Measurements from ENCODE around the gene TKT. TPM values are rescaled to one million over a fixed set of nuclear protein-coding genes. Genes with fewer than 3 reads are reported as not detected.

TKT gene
- total and polyA plus RNA-seq, 4 donors: 351 to 498 (median 456) TPM

DNA sequence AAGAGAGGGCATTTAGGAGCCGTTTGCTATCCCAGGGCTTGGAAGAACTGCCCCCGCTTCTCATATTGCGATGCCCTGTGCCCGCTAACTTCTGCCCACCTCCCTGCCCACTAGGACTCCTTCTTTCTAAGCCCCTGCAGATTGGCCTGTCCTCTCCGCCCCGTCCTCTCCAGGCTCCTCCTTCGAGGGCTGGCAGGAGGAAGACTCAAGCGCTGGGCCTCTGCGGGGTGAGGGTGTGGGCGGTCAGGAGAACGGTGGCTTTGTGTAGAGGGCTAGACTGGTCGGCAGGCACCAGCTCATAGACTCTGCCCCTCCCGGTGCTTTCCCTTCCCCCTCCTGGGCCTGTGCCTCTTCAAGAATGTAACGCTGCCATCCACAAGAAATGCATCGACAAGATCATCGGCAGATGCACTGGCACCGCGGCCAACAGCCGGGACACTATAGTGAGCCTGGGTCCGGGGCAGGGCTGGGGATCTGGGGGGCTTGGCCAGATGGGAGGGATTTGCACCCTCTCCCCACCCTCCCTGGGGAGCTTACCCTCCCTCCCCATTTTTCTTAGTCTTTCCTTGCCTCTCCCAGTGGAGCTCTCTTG is 73.0 kb downstream of the TKT start:
- Histone ChIP-seq H3K27ac (ENCODE audit: low read depth in 1 of 2, low read length in 1 of 2) (no peak overlapping the region), H3K9me3 (ENCODE audit: control insufficient read depth in 4 of 4, insufficient read depth in 3 of 4, low read length in 3 of 4) (no peaks in the 10 kb centered on the region), H3K27me3 (ENCODE audit: control insufficient read depth in 3 of 3, insufficient read depth in 3 of 3, low read length in 2 of 3) (no peaks in the 10 kb centered on the region), H3K36me3 (ENCODE audit: control insufficient read depth in 4 of 4, insufficient read depth in 4 of 4, low read length in 4 of 4) (peaks cover 0 to 77% (median 14%) of the 10 kb centered on the region in 4 donors), H3K9ac (ENCODE audit: insufficient read depth in 1 of 2, low read length in 2 of 2) (no peak overlapping the region), H3K4me1 (ENCODE audit: control insufficient read depth in 5 of 5, insufficient read depth in 5 of 5, low read length in 5 of 5) (peaks cover 0 to 4% (median 0%) of the 10 kb centered on the region in 5 donors), H3K4me3 (no peak overlapping the region)
- DNase-seq: no peak
- TF ChIP-seq, protein P1, sequence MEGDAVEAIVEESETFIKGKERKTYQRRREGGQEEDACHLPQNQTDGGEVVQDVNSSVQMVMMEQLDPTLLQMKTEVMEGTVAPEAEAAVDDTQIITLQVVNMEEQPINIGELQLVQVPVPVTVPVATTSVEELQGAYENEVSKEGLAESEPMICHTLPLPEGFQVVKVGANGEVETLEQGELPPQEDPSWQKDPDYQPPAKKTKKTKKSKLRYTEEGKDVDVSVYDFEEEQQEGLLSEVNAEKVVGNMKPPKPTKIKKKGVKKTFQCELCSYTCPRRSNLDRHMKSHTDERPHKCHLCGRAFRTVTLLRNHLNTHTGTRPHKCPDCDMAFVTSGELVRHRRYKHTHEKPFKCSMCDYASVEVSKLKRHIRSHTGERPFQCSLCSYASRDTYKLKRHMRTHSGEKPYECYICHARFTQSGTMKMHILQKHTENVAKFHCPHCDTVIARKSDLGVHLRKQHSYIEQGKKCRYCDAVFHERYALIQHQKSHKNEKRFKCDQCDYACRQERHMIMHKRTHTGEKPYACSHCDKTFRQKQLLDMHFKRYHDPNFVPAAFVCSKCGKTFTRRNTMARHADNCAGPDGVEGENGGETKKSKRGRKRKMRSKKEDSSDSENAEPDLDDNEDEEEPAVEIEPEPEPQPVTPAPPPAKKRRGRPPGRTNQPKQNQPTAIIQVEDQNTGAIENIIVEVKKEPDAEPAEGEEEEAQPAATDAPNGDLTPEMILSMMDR (IDR thresholded peaks at IDR 0.05; ENCODE audit: control extremely low read depth, extremely low read depth): no peak
- no peak for ATAC-seq (ENCODE audit: insufficient read depth, low FRiP score)
- WGBS, 2 donors: 81 to 90% methylated on average over 20 of the region's 20 CpGs

DNA sequence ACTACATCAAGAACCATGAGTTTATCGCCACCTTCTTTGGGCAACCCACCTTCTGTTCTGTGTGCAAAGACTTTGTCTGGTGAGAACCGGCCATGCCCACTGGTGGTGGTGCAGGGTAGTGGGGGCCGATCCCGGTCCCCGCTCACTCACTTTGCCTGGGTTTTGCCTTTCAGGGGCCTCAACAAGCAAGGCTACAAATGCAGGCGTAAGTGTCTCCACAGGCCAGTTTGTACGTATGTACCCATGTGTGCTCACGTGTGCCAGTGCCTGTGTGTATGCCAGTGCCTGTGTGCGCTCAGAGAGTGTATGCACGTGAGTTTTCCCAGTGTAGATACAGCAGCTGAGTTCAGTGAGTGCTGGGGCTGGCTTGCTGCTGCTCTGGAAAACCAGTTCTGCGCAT is 74.3 kb downstream of the TKT start:
- ATAC-seq (ENCODE audit: insufficient read depth, low FRiP score): no peak
- no peak overlapping the region for H3K4me3 ChIP-seq
- H3K27ac ChIP-seq (ENCODE audit: low read depth in 1 of 2, low read length in 1 of 2): no peak overlapping the region
- H3K27me3 ChIP-seq (ENCODE audit: control insufficient read depth in 3 of 3, insufficient read depth in 3 of 3, low read length in 2 of 3): no peaks in the 10 kb centered on the region
- H3K9me3 ChIP-seq (ENCODE audit: control insufficient read depth in 4 of 4, insufficient read depth in 3 of 4, low read length in 3 of 4): no peaks in the 10 kb centered on the region
- WGBS, 2 donors: 92 to 97% methylated on average over 11 of the region's 11 CpGs
- peaks cover 0 to 67% (median 14%) of the 10 kb centered on the region in 4 donors for H3K36me3 ChIP-seq (ENCODE audit: control insufficient read depth in 4 of 4, insufficient read depth in 4 of 4, low read length in 4 of 4)
- H3K9ac ChIP-seq (ENCODE audit: insufficient read depth in 1 of 2, low read length in 2 of 2): no peak overlapping the region
- peaks cover 0 to 4% (median 0%) of the 10 kb centered on the region in 5 donors for H3K4me1 ChIP-seq (ENCODE audit: control insufficient read depth in 5 of 5, insufficient read depth in 5 of 5, low read length in 5 of 5)
- no peak for DNase-seq
- TF ChIP-seq, protein P1 (IDR thresholded peaks at IDR 0.05; ENCODE audit: control extremely low read depth, extremely low read depth): no peak

DNA sequence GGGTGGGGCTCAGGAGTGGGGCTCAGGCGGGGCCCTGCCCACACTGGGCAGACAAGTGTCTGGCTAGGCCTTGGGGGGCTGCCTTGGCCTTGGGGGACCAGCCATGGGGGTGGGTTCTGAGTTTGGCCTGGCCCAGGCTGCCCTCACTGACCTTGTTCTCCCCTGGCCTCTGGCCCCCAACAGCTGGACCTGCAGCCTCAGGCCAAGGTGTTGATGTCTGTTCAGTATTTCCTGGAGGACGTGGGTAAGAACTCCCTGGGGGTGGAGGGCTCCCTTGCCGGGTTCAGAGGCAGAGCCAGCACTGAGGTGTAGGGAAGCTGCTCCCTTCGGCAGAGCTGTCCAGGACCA is 74.8 kb downstream of the TKT start:
- Histone ChIP-seq H3K4me1 (ENCODE audit: control insufficient read depth in 5 of 5, insufficient read depth in 5 of 5, low read length in 5 of 5) (peaks cover 0 to 4% (median 0%) of the 10 kb centered on the region in 5 donors), H3K9ac (ENCODE audit: insufficient read depth in 1 of 2, low read length in 2 of 2) (no peak overlapping the region), H3K9me3 (ENCODE audit: control insufficient read depth in 4 of 4, insufficient read depth in 3 of 4, low read length in 3 of 4) (no peaks in the 10 kb centered on the region), H3K4me3 (no peak overlapping the region), H3K36me3 (ENCODE audit: control insufficient read depth in 4 of 4, insufficient read depth in 4 of 4, low read length in 4 of 4) (peaks cover 0 to 67% (median 12%) of the 10 kb centered on the region in 4 donors), H3K27me3 (ENCODE audit: control insufficient read depth in 3 of 3, insufficient read depth in 3 of 3, low read length in 2 of 3) (no peaks in the 10 kb centered on the region), H3K27ac (ENCODE audit: low read depth in 1 of 2, low read length in 1 of 2) (no peak overlapping the region)
- WGBS, 2 donors: 60 to 76% methylated on average over 4 of the region's 4 CpGs
- no peak for ATAC-seq (ENCODE audit: insufficient read depth, low FRiP score)
- TF ChIP-seq, protein P1 (IDR thresholded peaks at IDR 0.05; ENCODE audit: control extremely low read depth, extremely low read depth): no peak
- no peak for DNase-seq

Data from lung (tissue), 12 donors.